Pulmonary artery endothelial cell (primary cell): ENCODE results near the gene TPO. TPM values are rescaled to one million over a fixed set of nuclear protein-coding genes. Genes with fewer than 3 reads are reported as not detected.

Experiments
- DNase-seq: peaks from one replicate; pipeline ENCODE4 v3.0.0-alpha.2; 2011; ENCODE audit warnings: low read depth, low spot score
- total RNA-seq: library from RNA; depleted of rRNA; stranded (reverse); fragments of >200 nt; gene quantifications from 2 replicates; pipeline ENCODE4 v1.2.3, GENCODE V29; 2014

TPO gene
- total RNA-seq, 1 donor from 2014 or later: not detected

- DNase-seq: no peak
These were observed 108.9 kb downstream of the TPO start for GRCh38 chr2:1521878-1522830.

DNA sequence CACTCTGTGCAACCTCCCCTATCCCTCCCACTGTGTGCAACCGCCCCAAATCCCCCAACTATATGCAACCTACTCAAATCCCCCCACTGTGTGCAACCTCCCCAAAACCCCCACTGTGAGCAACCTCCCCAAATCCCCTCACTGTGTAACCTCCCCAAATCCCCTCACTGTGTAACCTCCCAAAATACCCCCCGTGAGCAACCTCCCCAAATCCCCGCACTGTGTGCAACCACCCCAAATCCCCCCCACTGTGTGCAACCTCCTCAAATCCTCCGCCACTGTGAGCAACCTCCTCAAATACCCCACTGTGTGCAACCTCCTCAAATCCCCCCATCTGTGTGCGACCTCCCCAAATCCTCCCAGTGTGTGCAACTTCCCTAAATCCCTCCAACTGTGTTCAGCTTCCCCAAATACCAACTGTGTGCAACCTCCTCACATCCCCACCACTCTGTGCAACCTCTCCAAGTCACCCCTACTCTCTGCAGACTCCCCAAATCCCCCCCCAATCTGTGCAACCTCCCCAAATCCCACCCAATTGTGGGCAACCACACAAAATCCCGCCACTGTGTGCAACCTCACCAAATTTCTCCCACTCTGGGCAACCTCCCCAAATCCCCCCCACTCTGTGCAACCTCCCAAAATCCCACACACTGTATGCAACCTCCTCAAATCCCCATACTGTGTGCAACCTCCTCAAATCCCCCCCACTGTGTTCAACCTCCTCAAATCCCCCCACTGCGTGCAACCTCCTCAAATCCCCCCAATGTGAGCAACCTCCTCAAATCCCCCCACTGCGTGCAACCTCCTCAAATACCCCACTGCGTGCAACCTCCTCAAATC is 114.1 kb downstream of the TPO start:
- no peak for DNase-seq

GRCh38 chr2:1528273-1529064 is 115.2 kb downstream of the TPO start:
- DNase-seq: no peak

DNA sequence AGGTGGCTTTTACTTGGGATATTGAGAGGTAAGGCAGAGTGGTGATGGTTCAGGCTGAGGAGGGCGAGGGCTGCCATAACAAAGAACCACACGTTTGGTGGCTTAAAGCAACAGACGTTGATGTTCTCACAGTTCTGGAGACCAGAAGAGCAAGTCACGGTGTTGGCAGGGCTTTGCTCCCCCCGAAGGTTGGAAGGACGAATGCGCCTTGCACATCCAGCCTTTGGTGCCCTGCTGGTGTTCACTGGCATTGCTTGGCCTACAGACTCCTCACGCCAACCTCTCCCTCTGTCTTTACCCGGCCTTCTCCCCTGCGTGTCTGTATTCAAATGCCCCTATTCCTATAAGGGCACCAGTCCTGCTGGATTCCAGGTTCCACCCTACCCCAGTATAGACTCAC is 125.4 kb downstream of the TPO start:
- DNase-seq: no peak

- no peak for DNase-seq
These were observed 126.2 kb downstream of the TPO start for GRCh38 chr2:1539441-1539840.

GRCh38 chr2:1539973-1540372 is 126.7 kb downstream of the TPO start:
- DNase-seq: no peak

- no peak for DNase-seq
These were observed 127.2 kb downstream of the TPO start for GRCh38 chr2:1540481-1540880.

DNA sequence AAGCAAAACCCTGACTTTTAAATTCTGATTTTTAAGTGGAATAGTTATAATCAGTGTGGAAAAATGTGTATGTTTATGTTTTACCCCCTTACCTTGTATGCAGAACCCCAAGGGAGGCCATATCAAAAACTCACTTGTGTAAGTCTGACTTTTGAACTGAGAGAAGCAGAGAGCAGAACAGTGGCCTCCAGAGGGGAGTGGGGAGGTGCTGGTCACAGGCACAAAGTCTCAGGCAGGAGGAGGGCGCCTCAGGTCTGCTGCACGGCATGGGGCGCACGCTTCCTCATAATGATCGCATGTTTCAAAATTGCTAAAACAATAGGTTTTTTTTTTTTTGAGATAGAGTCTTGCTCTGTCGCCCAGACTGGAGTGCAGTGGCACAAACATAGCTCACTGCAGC is 127.8 kb downstream of the TPO start:
- DNase-seq: no peak

DNA sequence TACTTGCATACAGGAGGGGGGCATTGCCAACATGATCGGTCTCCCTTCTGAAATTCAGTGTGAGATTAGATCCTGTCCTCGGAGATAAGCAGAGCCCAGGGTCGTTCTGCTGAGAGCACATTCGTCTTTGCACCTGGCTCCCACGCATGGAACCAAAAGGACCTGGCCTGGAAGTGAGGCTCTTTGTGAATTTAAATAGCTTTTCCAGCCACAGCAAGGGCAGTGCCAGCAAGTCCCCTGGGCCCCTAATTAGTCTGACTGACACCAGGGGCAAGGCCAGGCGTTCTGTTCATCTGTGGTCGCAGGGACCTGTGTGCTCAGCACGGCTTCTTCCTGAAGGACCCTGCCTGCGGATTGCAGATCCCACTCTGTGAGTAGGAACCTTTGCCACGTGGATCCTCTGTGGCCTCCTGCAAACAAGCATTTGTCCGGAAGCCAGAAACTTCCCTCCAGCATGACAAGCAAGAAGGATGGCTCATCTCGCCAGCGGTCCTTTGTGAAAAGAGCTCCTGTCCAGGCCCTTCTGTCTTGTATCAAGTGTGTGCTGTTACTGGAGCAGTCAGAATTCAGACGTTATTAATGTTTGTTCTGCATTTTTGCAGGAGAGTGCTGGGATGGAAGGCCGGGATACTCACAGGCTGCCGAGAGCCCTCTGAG is 128.7 kb downstream of the TPO start:
- no peak for DNase-seq

DNA sequence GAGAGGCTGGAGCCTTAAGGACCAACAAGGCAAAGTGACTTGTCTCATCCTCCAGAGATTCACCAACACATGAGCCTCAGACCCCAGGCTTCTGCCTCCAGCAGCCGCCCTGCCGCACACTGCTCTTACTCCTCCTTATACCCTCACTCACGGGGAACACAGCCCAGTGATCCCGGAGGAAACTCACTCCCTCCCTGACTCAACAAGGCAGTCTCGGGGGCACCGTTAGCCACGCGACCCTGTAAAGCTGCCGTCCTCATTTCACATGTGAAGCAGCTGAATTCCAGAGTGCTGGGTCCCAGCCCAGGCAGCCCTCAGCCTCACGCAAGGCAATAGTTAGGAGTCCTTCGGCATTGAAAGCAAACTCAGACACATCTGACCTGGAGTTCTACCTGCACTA is 129.7 kb downstream of the TPO start:
- DNase-seq: no peak

- DNase-seq: no peak
These were observed 130.7 kb downstream of the TPO start for GRCh38 chr2:1543776-1544477.

DNA sequence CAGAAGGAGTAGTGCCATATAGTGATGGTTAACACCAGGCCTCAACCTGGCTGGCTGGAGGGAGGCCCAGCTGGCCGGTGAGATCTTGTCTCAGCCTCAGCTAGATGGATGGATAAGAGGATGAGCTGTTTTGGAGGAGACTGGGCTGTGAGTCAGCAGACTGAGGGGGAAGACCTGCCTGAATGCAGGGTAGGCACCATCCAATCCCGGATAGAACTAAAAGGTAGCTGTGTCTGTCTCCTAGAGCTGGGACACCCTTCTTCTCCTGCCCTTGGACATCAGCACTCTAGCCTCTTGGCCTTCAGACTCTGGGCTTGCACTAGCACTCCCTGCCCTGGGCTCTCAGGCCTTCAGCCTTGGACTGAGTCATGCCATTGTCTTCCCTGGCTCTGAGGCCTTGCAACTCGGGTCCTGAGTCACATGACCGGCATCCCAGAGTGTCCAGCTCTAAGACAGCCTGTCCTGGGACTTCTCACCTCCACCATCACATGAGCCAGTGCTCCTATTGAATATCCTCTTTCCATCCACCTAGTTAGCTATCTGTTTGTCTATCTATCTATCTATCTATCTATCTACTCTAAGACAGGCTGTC is 131.3 kb downstream of the TPO start:
- DNase-seq: no peak

- no peak for DNase-seq
These were observed 132.8 kb downstream of the TPO start for GRCh38 chr2:1546023-1546591.

GRCh38 chr2:1546901-1547300 is 133.6 kb downstream of the TPO start:
- no peak for DNase-seq

DNA sequence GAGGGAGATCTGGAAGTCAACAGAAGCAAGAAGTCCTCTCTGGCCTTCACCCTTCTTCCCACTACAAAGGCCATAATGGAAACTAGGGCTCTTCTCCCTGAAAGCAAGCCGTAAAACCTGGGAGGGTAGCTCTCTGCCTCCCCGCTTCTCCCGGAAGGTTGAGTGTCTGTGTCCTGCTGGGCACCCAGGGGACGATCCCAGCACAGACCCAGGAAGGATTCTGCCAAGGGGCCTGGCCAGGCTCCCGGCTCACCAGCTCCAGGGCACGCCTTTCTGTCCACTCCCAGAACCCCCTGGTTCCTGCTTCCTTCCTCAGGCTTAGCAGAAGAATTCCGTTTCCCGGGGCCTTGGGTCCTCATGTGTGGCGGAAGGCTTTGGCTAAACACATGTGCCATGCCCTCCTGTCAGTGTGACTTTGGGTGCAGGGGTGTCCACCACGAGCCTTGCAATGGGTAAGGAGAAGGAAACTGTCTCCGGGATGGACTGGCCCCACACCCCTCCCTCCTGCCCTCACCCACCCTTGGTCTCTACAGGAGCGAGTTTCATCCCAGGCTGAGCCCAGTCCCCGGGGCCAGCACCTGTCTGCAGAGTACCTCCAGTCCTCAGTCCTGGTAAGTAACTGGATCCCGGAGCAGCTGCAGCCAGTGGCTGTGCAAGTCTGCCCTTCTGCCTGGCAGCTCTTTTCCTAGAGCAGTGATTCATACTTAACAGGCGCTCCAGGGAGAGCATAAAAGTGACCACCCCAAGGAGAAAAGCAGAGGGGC is 135.8 kb downstream of the TPO start:
- no peak for DNase-seq

- DNase-seq: no peak
These were observed 136.8 kb downstream of the TPO start for GRCh38 chr2:1550076-1550475.

GRCh38 chr2:1550658-1551316 is 137.5 kb downstream of the TPO start:
- DNase-seq: no peak

GRCh38 chr2:1551905-1552304 is 138.6 kb downstream of the TPO start:
- DNase-seq: no peak
